Measurements from ENCODE around the gene PDE4D.
"Not testable (repeated sequence)": the region's sequence is repeated elsewhere in the genome, so short reads cannot be mapped to it uniquely, and the experiment has no call there.

PDE4D gene

GRCh38 chr5:59575648-59576445 is 317.7 kb downstream of the PDE4D start:
- no peak for DNase-seq

GRCh38 chr5:59573509-59573908 is 320.0 kb downstream of the PDE4D start:
- DNase-seq = not testable (repeated sequence)

- no peak for DNase-seq
Observed at GRCh38 chr5:59571067-59571466, 322.5 kb downstream of the PDE4D start.

- no peak for DNase-seq
Observed at GRCh38 chr5:59569608-59570334, 323.8 kb downstream of the PDE4D start.

GRCh38 chr5:59569158-59569557 is 324.4 kb downstream of the PDE4D start:
- no peak for DNase-seq

GRCh38 chr5:59568161-59568560 is 325.4 kb downstream of the PDE4D start:
- DNase-seq = no peak

GRCh38 chr5:59565551-59565950 is 328.0 kb downstream of the PDE4D start:
- DNase-seq = no peak

GRCh38 chr5:59564895-59565294 is 328.6 kb downstream of the PDE4D start:
- DNase-seq = no peak

GRCh38 chr5:59562756-59563389 is 330.7 kb downstream of the PDE4D start:
- DNase-seq = no peak

GRCh38 chr5:59560553-59560952 is 333.0 kb downstream of the PDE4D start:
- no peak for DNase-seq

- DNase-seq = no peak
Observed at GRCh38 chr5:59559847-59560246, 333.7 kb downstream of the PDE4D start.

- DNase-seq = no peak
Observed at GRCh38 chr5:59559323-59559722, 334.2 kb downstream of the PDE4D start.

GRCh38 chr5:59558501-59558900 is 335.0 kb downstream of the PDE4D start:
- DNase-seq = no peak

GRCh38 chr5:59557572-59557971 is 336.0 kb downstream of the PDE4D start:
- DNase-seq = no peak

- no peak for DNase-seq
Observed at GRCh38 chr5:59555596-59555995, 337.9 kb downstream of the PDE4D start.

- no peak for DNase-seq
Observed at GRCh38 chr5:59554501-59554900, 339.0 kb downstream of the PDE4D start.

GRCh38 chr5:59553992-59554391 is 339.5 kb downstream of the PDE4D start:
- DNase-seq = no peak

- DNase-seq = no peak
Observed at GRCh38 chr5:59548807-59549357, 344.6 kb downstream of the PDE4D start.

- DNase-seq = no peak
Observed at GRCh38 chr5:59547731-59548130, 345.8 kb downstream of the PDE4D start.

GRCh38 chr5:59544573-59544972 is 349.0 kb downstream of the PDE4D start:
- no peak for DNase-seq

GRCh38 chr5:59543821-59544442 is 349.6 kb downstream of the PDE4D start:
- DNase-seq = no peak

GRCh38 chr5:59542851-59543820 is 350.4 kb downstream of the PDE4D start:
- no peak for DNase-seq

All from effector CD4-positive, alpha-beta T cell (primary cell).